Measurements from ENCODE around the gene ZNF560.

ZNF560 gene

DNA sequence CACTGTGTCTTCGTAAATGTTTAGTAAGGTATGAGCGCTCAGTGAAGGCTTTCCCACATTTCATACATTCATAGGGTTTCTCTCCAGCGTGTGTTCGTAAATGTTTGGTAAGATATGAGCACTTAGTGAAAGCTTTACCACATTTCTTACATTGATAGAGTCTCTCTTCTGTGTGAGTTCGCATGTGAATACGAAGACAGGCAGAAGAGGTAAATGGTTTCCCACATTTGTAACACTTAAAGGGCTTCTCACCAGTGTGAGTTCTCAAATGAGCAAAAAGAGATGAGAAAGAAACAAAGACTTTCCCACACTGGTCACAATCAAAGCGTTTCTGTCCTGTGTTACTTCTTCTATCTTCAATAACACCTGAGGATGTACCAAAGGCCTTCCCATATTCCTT lies 31.3 kb downstream of the ZNF560 start:
- TF ChIP-seq FOXP2 (optimal IDR thresholded peaks at IDR 0.05; ENCODE audit: borderline replicate concordance, extremely low read depth, extremely low read length, insufficient read depth): no peak
- no peak for TF ChIP-seq SIN3A (IDR thresholded peaks at IDR 0.05; ENCODE audit: borderline replicate concordance, insufficient read depth, low read length)

DNA sequence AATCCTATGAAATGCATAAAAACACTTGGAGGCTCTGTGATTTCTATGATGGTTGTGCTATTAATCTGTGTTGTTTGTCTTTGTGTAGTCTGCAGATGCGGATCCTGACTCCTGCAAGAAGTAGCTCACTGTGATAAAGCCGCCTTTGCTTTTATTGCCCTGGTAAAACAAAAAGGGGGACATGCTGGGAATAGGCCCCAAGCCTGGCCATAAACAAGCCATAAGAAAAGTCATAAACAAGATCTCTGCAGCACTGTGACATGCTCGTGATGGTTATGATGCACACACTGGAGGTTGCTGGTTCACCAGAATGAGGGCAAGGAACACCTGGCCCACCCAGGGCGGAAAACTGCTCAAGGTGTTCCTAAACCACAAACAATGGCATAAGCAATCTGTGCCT lies 36.5 kb downstream of the ZNF560 start:
- TF ChIP-seq POLR2AphosphoS5 (IDR thresholded peaks at IDR 0.05; ENCODE audit: low read depth, low read length) (no peak), FOXP2 (optimal IDR thresholded peaks at IDR 0.05; ENCODE audit: borderline replicate concordance, extremely low read depth, extremely low read length, insufficient read depth) (no peak), SIN3A (IDR thresholded peaks at IDR 0.05; ENCODE audit: borderline replicate concordance, insufficient read depth, low read length) (no peak), TAF1 (IDR thresholded peaks at IDR 0.05; ENCODE audit: borderline replicate concordance, insufficient read depth, low read length) (no peak)
- TF ChIP-seq, protein P1, sequence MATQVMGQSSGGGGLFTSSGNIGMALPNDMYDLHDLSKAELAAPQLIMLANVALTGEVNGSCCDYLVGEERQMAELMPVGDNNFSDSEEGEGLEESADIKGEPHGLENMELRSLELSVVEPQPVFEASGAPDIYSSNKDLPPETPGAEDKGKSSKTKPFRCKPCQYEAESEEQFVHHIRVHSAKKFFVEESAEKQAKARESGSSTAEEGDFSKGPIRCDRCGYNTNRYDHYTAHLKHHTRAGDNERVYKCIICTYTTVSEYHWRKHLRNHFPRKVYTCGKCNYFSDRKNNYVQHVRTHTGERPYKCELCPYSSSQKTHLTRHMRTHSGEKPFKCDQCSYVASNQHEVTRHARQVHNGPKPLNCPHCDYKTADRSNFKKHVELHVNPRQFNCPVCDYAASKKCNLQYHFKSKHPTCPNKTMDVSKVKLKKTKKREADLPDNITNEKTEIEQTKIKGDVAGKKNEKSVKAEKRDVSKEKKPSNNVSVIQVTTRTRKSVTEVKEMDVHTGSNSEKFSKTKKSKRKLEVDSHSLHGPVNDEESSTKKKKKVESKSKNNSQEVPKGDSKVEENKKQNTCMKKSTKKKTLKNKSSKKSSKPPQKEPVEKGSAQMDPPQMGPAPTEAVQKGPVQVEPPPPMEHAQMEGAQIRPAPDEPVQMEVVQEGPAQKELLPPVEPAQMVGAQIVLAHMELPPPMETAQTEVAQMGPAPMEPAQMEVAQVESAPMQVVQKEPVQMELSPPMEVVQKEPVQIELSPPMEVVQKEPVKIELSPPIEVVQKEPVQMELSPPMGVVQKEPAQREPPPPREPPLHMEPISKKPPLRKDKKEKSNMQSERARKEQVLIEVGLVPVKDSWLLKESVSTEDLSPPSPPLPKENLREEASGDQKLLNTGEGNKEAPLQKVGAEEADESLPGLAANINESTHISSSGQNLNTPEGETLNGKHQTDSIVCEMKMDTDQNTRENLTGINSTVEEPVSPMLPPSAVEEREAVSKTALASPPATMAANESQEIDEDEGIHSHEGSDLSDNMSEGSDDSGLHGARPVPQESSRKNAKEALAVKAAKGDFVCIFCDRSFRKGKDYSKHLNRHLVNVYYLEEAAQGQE (IDR thresholded peaks at IDR 0.05; ENCODE audit: insufficient read depth in 1 of 2, low read depth in 2 of 2, low read length in 2 of 2): no peak

DNA sequence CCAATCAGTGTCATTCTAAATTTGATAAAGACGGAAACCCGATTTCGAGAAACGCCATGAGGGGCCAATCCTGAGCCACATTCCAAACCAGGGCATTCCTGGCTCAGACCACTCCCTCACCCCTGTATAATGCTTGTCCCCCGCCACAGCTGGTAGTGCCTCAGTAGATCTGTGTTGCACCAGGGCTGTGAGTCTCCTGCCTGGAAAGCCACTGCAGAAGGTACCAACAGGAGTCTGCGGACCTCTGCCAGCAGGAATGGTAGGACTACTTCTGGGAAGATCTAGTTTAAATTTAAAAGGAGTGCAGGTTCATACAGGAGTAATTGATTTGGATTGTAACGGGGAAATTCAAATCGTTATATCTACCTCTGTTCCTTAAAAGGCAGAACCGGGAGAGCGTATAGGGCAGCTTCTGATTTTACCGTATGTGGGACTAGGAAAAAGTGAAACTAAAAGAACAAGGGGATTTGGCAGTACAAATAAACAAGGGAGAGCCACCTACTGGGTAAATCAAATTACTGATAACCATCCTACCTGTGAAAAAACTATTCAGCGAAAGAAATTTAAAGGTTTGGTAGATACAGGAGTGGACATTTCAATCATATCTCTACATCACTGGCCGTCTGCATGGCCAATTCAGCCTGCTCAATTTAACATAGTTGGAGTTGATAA lies 42.3 kb downstream of the ZNF560 start:
- TF ChIP-seq SIN3A (IDR thresholded peaks at IDR 0.05; ENCODE audit: borderline replicate concordance, insufficient read depth, low read length) (no peak), FOXP2 (optimal IDR thresholded peaks at IDR 0.05; ENCODE audit: borderline replicate concordance, extremely low read depth, extremely low read length, insufficient read depth) (no peak), POLR2AphosphoS5 (IDR thresholded peaks at IDR 0.05; ENCODE audit: low read depth, low read length) (no peak), TAF1 (IDR thresholded peaks at IDR 0.05; ENCODE audit: borderline replicate concordance, insufficient read depth, low read length) (no peak)
- TF ChIP-seq, protein P1 (IDR thresholded peaks at IDR 0.05; ENCODE audit: insufficient read depth in 1 of 2, low read depth in 2 of 2, low read length in 2 of 2): no peak

DNA sequence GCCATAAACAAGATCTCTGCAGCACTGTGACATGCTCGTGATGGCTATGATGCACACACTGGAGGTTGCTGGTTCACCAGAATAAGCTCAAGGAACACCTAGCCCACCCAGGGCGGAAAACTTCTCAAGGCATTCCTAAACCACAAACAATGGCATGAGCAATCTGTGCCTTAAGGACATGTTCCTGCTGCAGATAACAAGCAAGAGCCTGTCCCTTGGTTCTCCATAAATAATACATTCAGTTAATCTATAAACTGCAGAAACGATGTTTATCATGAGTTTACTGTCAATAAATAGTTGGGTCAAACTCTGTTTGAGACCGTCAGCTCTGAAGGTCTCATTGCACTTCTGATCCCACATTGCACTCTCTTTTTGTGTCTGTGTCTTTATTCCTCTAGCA lies 44.5 kb downstream of the ZNF560 start:
- TF ChIP-seq FOXP2 (optimal IDR thresholded peaks at IDR 0.05; ENCODE audit: borderline replicate concordance, extremely low read depth, extremely low read length, insufficient read depth) (no peak), POLR2AphosphoS5 (IDR thresholded peaks at IDR 0.05; ENCODE audit: low read depth, low read length) (no peak), SIN3A (IDR thresholded peaks at IDR 0.05; ENCODE audit: borderline replicate concordance, insufficient read depth, low read length) (no peak), TAF1 (IDR thresholded peaks at IDR 0.05; ENCODE audit: borderline replicate concordance, insufficient read depth, low read length) (no peak)
- TF ChIP-seq, protein P1 (IDR thresholded peaks at IDR 0.05; ENCODE audit: insufficient read depth in 1 of 2, low read depth in 2 of 2, low read length in 2 of 2): no peak

DNA sequence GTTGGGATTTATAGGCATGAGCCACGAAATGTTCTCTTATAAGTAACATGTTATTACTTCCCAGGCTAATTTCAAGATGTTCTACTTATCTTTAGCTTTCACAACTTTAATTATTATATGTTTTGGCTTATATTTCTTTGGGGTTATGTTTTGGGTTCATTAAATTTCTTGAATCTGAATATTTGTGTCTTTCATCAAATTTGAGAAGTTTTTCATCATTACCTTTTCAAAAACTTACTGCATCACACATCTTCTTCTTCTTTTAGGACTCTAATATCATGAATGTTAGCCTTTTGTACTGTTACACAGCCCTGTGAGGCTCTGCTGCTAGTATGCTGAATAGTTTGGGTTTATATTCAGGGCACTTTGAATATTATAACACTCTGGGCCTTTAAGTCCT lies 53.4 kb downstream of the ZNF560 start:
- TF ChIP-seq SIN3A (IDR thresholded peaks at IDR 0.05; ENCODE audit: borderline replicate concordance, insufficient read depth, low read length): no peak
- no peak for TF ChIP-seq POLR2AphosphoS5 (IDR thresholded peaks at IDR 0.05; ENCODE audit: low read depth, low read length)
- no peak for TF ChIP-seq TAF1 (IDR thresholded peaks at IDR 0.05; ENCODE audit: borderline replicate concordance, insufficient read depth, low read length)
- TF ChIP-seq FOXP2 (optimal IDR thresholded peaks at IDR 0.05; ENCODE audit: borderline replicate concordance, extremely low read depth, extremely low read length, insufficient read depth): no peak
- TF ChIP-seq, protein P1 (IDR thresholded peaks at IDR 0.05; ENCODE audit: insufficient read depth in 1 of 2, low read depth in 2 of 2, low read length in 2 of 2): no peak
